HFFc6 (cell line): ENCODE data around the gene SUGP2. TPM values are rescaled to one million over a fixed set of nuclear protein-coding genes. Genes with fewer than 3 reads are reported as not detected.

ENCODE experiments used
- DNase-seq: peaks from one replicate; pipeline ENCODE4 v3.0.0-alpha.2; 2018
- H3K27ac Mint-ChIP-seq: 2 replicates; pipeline ENCODE4 v1.8.0; 2020; ENCODE audit warnings: mild to moderate bottlenecking, mixed read lengths
- H3K27me3 Mint-ChIP-seq: 2 replicates; pipeline ENCODE4 v1.8.0; 2021; ENCODE audit warnings: mild to moderate bottlenecking, moderate library complexity, mixed read lengths; ENCODE audit not compliant: insufficient read depth
- H3K36me3 Mint-ChIP-seq: 2 replicates; pipeline ENCODE4 v1.8.0; 2021; ENCODE audit warnings: low read depth, mixed read lengths
- H3K4me1 Mint-ChIP-seq: 2 replicates; pipeline ENCODE4 v1.8.0; 2020; ENCODE audit warnings: low read depth, mixed read lengths
- H3K4me3 Mint-ChIP-seq: 2 replicates; pipeline ENCODE4 v1.8.0; 2020; ENCODE audit warnings: mild to moderate bottlenecking, moderate library complexity, mixed read lengths
- H3K9me3 Mint-ChIP-seq: 2 replicates; pipeline ENCODE4 v1.8.0; 2020; ENCODE audit warnings: mild to moderate bottlenecking, mixed read lengths
- CTCF ChIP-seq: fragments of 200-600 bp; sonication (generic); IDR thresholded peaks from 2 replicates; pipeline ENCODE4 v1.5.0; 2021; ENCODE audit warnings: antibody characterized with exemption, mild to moderate bottlenecking
- total RNA-seq, 6 experiments: library from RNA; stranded (reverse); fragmentation: NEBNext Ultra II Directional; extraction: Animal tissue kit (Norgen Biotek cat#: 25700); gene quantifications; 2 replicates in 1 of 6; 3 replicates in 5 of 6; pipeline ENCODE4 v1.2.3, GENCODE V29; 2021

Gene SUGP2
- total RNA-seq, 6 experiments from 2014 or later, result 57.6 to 71.5 (median 61.8) TPM

- H3K9me3 Mint-ChIP-seq, result no peaks in the 10 kb centered on the region
- peaks cover 1% of the 10 kb centered on the region; the same call in 1 of the 2 replicates for H3K27me3 Mint-ChIP-seq
- H3K27ac Mint-ChIP-seq, result no peak overlapping the region
- TF ChIP-seq CTCF, result no peak
- no peak for DNase-seq
- H3K4me3 Mint-ChIP-seq, result no peak overlapping the region
- H3K4me1 Mint-ChIP-seq, result peaks cover 18% of the 10 kb centered on the region
- peaks cover 18% of the 10 kb centered on the region for H3K36me3 Mint-ChIP-seq
These were observed 83.5 kb downstream of the SUGP2 start for GRCh38 chr19:18949858-18950257.

- no peaks in the 10 kb centered on the region for H3K9me3 Mint-ChIP-seq
- H3K27me3 Mint-ChIP-seq, result peaks cover 1% of the 10 kb centered on the region; the same call in 1 of the 2 replicates
- no peak overlapping the region for H3K4me3 Mint-ChIP-seq
- H3K4me1 Mint-ChIP-seq, result peaks cover 18% of the 10 kb centered on the region
- no peak overlapping the region for H3K27ac Mint-ChIP-seq
- peaks cover 16% of the 10 kb centered on the region for H3K36me3 Mint-ChIP-seq
- TF ChIP-seq CTCF, result no peak
- DNase-seq, result no peak
These were observed 84.4 kb downstream of the SUGP2 start for GRCh38 chr19:18948976-18949356.

GRCh38 chr19:18948075-18948975, 85.0 kb downstream of the SUGP2 start:
- Mint-ChIP-seq H3K27ac (no peak overlapping the region), H3K4me3 (no peak overlapping the region), H3K4me1 (peaks cover 18% of the 10 kb centered on the region), H3K36me3 (peaks cover 16% of the 10 kb centered on the region), H3K9me3 (no peaks in the 10 kb centered on the region), H3K27me3 (peaks cover 1% of the 10 kb centered on the region; the same call in 1 of the 2 replicates)
- DNase-seq, result no peak
- TF ChIP-seq CTCF, result no peak

- no peak overlapping the region for H3K4me3 Mint-ChIP-seq
- peaks cover 1% of the 10 kb centered on the region; the same call in 1 of the 2 replicates for H3K27me3 Mint-ChIP-seq
- H3K36me3 Mint-ChIP-seq, result peaks cover 16% of the 10 kb centered on the region
- H3K27ac Mint-ChIP-seq, result no peak overlapping the region
- no peaks in the 10 kb centered on the region for H3K9me3 Mint-ChIP-seq
- TF ChIP-seq CTCF, result no peak
- H3K4me1 Mint-ChIP-seq, result peaks cover 12% of the 10 kb centered on the region
- DNase-seq, result no peak
These were observed 86.4 kb downstream of the SUGP2 start for GRCh38 chr19:18946918-18947317.

- TF ChIP-seq CTCF, result no peak
- peaks cover 11% of the 10 kb centered on the region for H3K36me3 Mint-ChIP-seq
- H3K27me3 Mint-ChIP-seq, result peaks cover 1% of the 10 kb centered on the region; the same call in 1 of the 2 replicates
- no peaks in the 10 kb centered on the region for H3K9me3 Mint-ChIP-seq
- no peak overlapping the region for H3K27ac Mint-ChIP-seq
- no peak for DNase-seq
- no peak overlapping the region for H3K4me3 Mint-ChIP-seq
- peaks cover 12% of the 10 kb centered on the region for H3K4me1 Mint-ChIP-seq
These were observed 87.0 kb downstream of the SUGP2 start for GRCh38 chr19:18946335-18946734.
